ENCODE results near the gene ENTPD3.

GRCh38 chr3:40339871-40340270 lies 47.1 kb upstream of the ENTPD3 start:
- TF ChIP-seq POLR2A (IDR thresholded peaks at IDR 0.05): no peak
- TF ChIP-seq CTCF (IDR thresholded peaks at IDR 0.05): no peak

Data from body of pancreas (tissue), 4 donors.